ENCODE measurements around the gene ATCAY. TPM values are rescaled to one million over a fixed set of nuclear protein-coding genes. Genes with fewer than 3 reads are reported as not detected.

ATCAY gene
- total and polyA plus RNA-seq, 2 experiments from 2014 or later, result not detected

DNA sequence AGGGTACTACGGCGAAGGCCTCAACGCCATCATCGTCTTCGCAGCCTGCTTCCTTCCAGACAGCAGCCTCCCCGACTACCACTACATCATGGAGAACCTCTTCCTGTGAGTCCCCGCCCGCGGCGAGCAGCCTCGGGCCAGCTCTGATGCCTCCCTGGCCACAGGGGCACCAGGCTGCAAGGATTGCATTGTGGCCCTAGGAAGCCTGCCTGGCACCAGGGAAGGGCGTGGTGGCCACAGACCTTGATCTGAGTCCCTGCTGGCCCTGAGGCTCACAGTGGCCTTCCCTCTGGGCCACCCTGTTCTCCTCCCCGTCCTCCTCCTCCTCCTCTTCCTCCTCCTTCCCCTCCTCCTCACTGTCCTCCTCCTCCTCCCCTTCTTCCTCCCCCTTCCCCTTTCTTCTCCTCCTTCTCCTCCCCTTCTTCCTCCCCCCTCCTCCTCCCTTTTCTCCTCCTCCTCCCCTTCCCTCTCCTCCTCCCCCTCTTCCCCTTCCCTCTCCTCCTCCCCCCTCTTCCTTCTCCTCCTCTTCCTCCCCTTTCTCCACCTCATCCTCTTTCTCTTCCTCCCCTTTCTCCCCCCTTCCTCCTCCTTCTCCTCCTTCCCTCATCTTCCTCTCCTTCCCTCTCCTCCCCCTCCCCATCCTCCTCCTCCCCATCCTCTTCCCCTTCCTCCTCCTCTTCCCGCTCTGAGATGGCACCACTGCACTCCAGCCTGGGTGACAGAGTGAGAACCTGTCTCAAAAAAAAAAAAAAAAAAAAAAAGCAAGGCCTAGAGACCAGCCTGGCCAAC, 28.0 kb downstream of the ATCAY start:
- Histone ChIP-seq H3K4me2 (ENCODE audit: unreplicated experiment) (no peak overlapping the region), H3K4me1 (ENCODE audit: insufficient read depth) (no peaks in the 10 kb centered on the region), H2AFZ (no peak overlapping the region), H3K9ac (no peak overlapping the region), H3K4me3 (no peak overlapping the region), H4K20me1 (ENCODE audit: insufficient read depth) (no peaks in the 10 kb centered on the region), H3K9me3 (ENCODE audit: low read depth) (no peaks in the 10 kb centered on the region), H3K27me3 (replicated peaks; ENCODE audit: insufficient read depth) (no peaks in the 10 kb centered on the region; the same call in 1 of the 2 replicates), H3F3A (ENCODE audit: insufficient read depth) (no peaks in the 10 kb centered on the region), H3K79me2 (ENCODE audit: insufficient read depth) (no peaks in the 10 kb centered on the region), H3K9me2 (ENCODE audit: insufficient read depth) (no peaks in the 10 kb centered on the region), H3K36me3 (ENCODE audit: low read depth) (no peaks in the 10 kb centered on the region), H3K27ac (no peak overlapping the region)
- no peak for TF ChIP-seq EZH2phosphoT487 (IDR thresholded peaks at IDR 0.05; ENCODE audit: insufficient read depth, low read depth)
- no peak for TF ChIP-seq EZH2 (IDR thresholded peaks at IDR 0.05; ENCODE audit: insufficient read depth, poor library complexity, severe bottlenecking)
- WGBS, 2 experiments (ENCODE audit: low coverage in 1 of 2, low lambda C conversion rate in 2 of 2, missing lambda C conversion rate in 2 of 2), result 66 to 71% methylated on average over 11 to 14 of the region's 14 CpGs
- in situ Hi-C loops (cut with MboI), result no loop called here
- DNase-seq, result no peak

GRCh38 chr19:3910105-3910504, 29.6 kb downstream of the ATCAY start:
- H2AFZ ChIP-seq, result no peak overlapping the region
- no peak for DNase-seq
- no peaks in the 10 kb centered on the region for H4K20me1 ChIP-seq (ENCODE audit: insufficient read depth)
- no peaks in the 10 kb centered on the region for H3K4me1 ChIP-seq (ENCODE audit: insufficient read depth)
- WGBS, 2 experiments (ENCODE audit: low coverage in 1 of 2, low lambda C conversion rate in 2 of 2, missing lambda C conversion rate in 2 of 2), result 93 to 100% methylated on average over 1 of the region's 1 CpG
- H3K4me3 ChIP-seq, result no peak overlapping the region
- H3K36me3 ChIP-seq (ENCODE audit: low read depth), result no peaks in the 10 kb centered on the region
- no peaks in the 10 kb centered on the region for H3K79me2 ChIP-seq (ENCODE audit: insufficient read depth)
- no peaks in the 10 kb centered on the region for H3K9me3 ChIP-seq (ENCODE audit: low read depth)
- H3K27me3 ChIP-seq (replicated peaks; ENCODE audit: insufficient read depth), result no peaks in the 10 kb centered on the region; the same call in 1 of the 2 replicates
- no peaks in the 10 kb centered on the region for H3K9me2 ChIP-seq (ENCODE audit: insufficient read depth)
- TF ChIP-seq EZH2phosphoT487 (IDR thresholded peaks at IDR 0.05; ENCODE audit: insufficient read depth, low read depth) (no peak), EZH2 (IDR thresholded peaks at IDR 0.05; ENCODE audit: insufficient read depth, poor library complexity, severe bottlenecking) (no peak)
- H3K9ac ChIP-seq, result no peak overlapping the region
- no peaks in the 10 kb centered on the region for H3F3A ChIP-seq (ENCODE audit: insufficient read depth)
- no peak overlapping the region for H3K4me2 ChIP-seq (ENCODE audit: unreplicated experiment)
- in situ Hi-C loops (cut with MboI), result no loop called here
- H3K27ac ChIP-seq, result no peak overlapping the region

- H3K27ac ChIP-seq, result no peak overlapping the region
- H3K4me1 ChIP-seq (ENCODE audit: insufficient read depth), result no peaks in the 10 kb centered on the region
- H4K20me1 ChIP-seq (ENCODE audit: insufficient read depth), result no peaks in the 10 kb centered on the region
- in situ Hi-C loops (cut with MboI), result no loop called here
- no peaks in the 10 kb centered on the region for H3K79me2 ChIP-seq (ENCODE audit: insufficient read depth)
- H3F3A ChIP-seq (ENCODE audit: insufficient read depth), result no peaks in the 10 kb centered on the region
- H3K9ac ChIP-seq, result no peak overlapping the region
- no peak overlapping the region for H3K4me2 ChIP-seq (ENCODE audit: unreplicated experiment)
- no peaks in the 10 kb centered on the region for H3K27me3 ChIP-seq (replicated peaks; ENCODE audit: insufficient read depth)
- TF ChIP-seq EZH2 (IDR thresholded peaks at IDR 0.05; ENCODE audit: insufficient read depth, poor library complexity, severe bottlenecking) (no peak), EZH2phosphoT487 (IDR thresholded peaks at IDR 0.05; ENCODE audit: insufficient read depth, low read depth) (no peak)
- no peaks in the 10 kb centered on the region for H3K9me2 ChIP-seq (ENCODE audit: insufficient read depth)
- no peak for DNase-seq
- H3K36me3 ChIP-seq (ENCODE audit: low read depth), result no peaks in the 10 kb centered on the region
- no peak overlapping the region for H2AFZ ChIP-seq
- WGBS, 2 experiments (ENCODE audit: low coverage in 1 of 2, low lambda C conversion rate in 2 of 2, missing lambda C conversion rate in 2 of 2), result 61 to 71% methylated on average over 7 to 9 of the region's 9 CpGs
- no peak overlapping the region for H3K4me3 ChIP-seq
- no peaks in the 10 kb centered on the region for H3K9me3 ChIP-seq (ENCODE audit: low read depth)
Measured at GRCh38 chr19:3914199-3914598, 33.7 kb downstream of the ATCAY start.

DNA sequence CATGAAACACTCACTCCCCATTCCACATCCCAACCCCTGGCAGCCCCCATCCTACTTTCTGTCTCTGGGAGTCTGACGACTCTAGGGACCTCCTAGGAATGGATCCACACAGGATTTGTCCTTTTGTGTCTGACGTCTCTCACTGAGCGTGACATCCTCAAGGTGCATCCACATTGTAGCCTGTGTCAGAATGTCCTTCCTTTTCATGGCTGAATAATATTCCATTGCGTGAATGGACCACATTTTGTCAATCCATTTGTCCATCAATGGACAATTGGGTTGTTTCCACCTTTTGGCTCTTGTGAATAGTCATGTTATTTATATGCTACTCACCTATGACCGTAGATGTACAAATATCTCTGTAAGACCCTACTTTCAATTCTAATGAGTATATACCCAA, 35.5 kb downstream of the ATCAY start:
- H2AFZ ChIP-seq, result no peak overlapping the region
- H3K79me2 ChIP-seq (ENCODE audit: insufficient read depth), result no peaks in the 10 kb centered on the region
- DNase-seq, result no peak
- no peaks in the 10 kb centered on the region for H3F3A ChIP-seq (ENCODE audit: insufficient read depth)
- TF ChIP-seq EZH2phosphoT487 (IDR thresholded peaks at IDR 0.05; ENCODE audit: insufficient read depth, low read depth) (no peak), EZH2 (IDR thresholded peaks at IDR 0.05; ENCODE audit: insufficient read depth, poor library complexity, severe bottlenecking) (no peak)
- no peak overlapping the region for H3K4me3 ChIP-seq
- no peaks in the 10 kb centered on the region for H3K9me2 ChIP-seq (ENCODE audit: insufficient read depth)
- no peaks in the 10 kb centered on the region for H3K9me3 ChIP-seq (ENCODE audit: low read depth)
- H3K9ac ChIP-seq, result no peak overlapping the region
- no peak overlapping the region for H3K27ac ChIP-seq
- H3K4me2 ChIP-seq (ENCODE audit: unreplicated experiment), result no peak overlapping the region
- in situ Hi-C loops (cut with MboI), result no loop called here
- H4K20me1 ChIP-seq (ENCODE audit: insufficient read depth), result no peaks in the 10 kb centered on the region
- H3K36me3 ChIP-seq (ENCODE audit: low read depth), result no peaks in the 10 kb centered on the region
- 56 to 64% methylated on average over 5 of the region's 5 CpGs for WGBS, 2 experiments (ENCODE audit: low coverage in 1 of 2, low lambda C conversion rate in 2 of 2, missing lambda C conversion rate in 2 of 2)
- no peaks in the 10 kb centered on the region for H3K27me3 ChIP-seq (replicated peaks; ENCODE audit: insufficient read depth)
- no peaks in the 10 kb centered on the region for H3K4me1 ChIP-seq (ENCODE audit: insufficient read depth)

Data from GM23248 (cell line).